HFFc6 (cell line): ENCODE measurements around the gene TSPAN33. TPM values are rescaled to one million over a fixed set of nuclear protein-coding genes. Genes with fewer than 3 reads are reported as not detected.
A peak's percentile ranks its signal among the peaks of the same experiment; 100 is the strongest.

Experiments used
- DNase-seq: peaks from one replicate; pipeline ENCODE4 v3.0.0-alpha.2; 2018
- H3K27ac Mint-ChIP-seq: 2 replicates; pipeline ENCODE4 v1.8.0; 2020; ENCODE audit warnings: mild to moderate bottlenecking, mixed read lengths
- H3K27me3 Mint-ChIP-seq: 2 replicates; pipeline ENCODE4 v1.8.0; 2021; ENCODE audit warnings: mild to moderate bottlenecking, moderate library complexity, mixed read lengths; ENCODE audit not compliant: insufficient read depth
- H3K36me3 Mint-ChIP-seq: 2 replicates; pipeline ENCODE4 v1.8.0; 2021; ENCODE audit warnings: low read depth, mixed read lengths
- H3K4me1 Mint-ChIP-seq: 2 replicates; pipeline ENCODE4 v1.8.0; 2020; ENCODE audit warnings: low read depth, mixed read lengths
- H3K4me3 Mint-ChIP-seq: 2 replicates; pipeline ENCODE4 v1.8.0; 2020; ENCODE audit warnings: mild to moderate bottlenecking, moderate library complexity, mixed read lengths
- H3K9me3 Mint-ChIP-seq: 2 replicates; pipeline ENCODE4 v1.8.0; 2020; ENCODE audit warnings: mild to moderate bottlenecking, mixed read lengths
- CTCF ChIP-seq: fragments of 200-600 bp; sonication (generic); IDR thresholded peaks from 2 replicates; pipeline ENCODE4 v1.5.0; 2021; ENCODE audit warnings: antibody characterized with exemption, mild to moderate bottlenecking
- total RNA-seq, 6 experiments: library from RNA; stranded (reverse); fragmentation: NEBNext Ultra II Directional; extraction: Animal tissue kit (Norgen Biotek cat#: 25700); gene quantifications; 2 replicates in 1 of 6; 3 replicates in 5 of 6; pipeline ENCODE4 v1.2.3, GENCODE V29; 2021

The TSPAN33 gene
- total RNA-seq, 6 experiments from 2014 or later: 0.12 to 0.30 (median 0.19) TPM; not detected in 1

GRCh38 chr7:129136887-129137642 lies 7.4 kb upstream of the TSPAN33 start:
- H3K4me1 Mint-ChIP-seq: no peaks in the 10 kb centered on the region
- H3K27me3 Mint-ChIP-seq: peaks cover 18% of the 10 kb centered on the region
- H3K27ac Mint-ChIP-seq: no peak overlapping the region
- H3K9me3 Mint-ChIP-seq: no peaks in the 10 kb centered on the region
- DNase-seq: no peak
- no peaks in the 10 kb centered on the region for H3K36me3 Mint-ChIP-seq
- no peak overlapping the region for H3K4me3 Mint-ChIP-seq
- TF ChIP-seq CTCF: no peak

DNA sequence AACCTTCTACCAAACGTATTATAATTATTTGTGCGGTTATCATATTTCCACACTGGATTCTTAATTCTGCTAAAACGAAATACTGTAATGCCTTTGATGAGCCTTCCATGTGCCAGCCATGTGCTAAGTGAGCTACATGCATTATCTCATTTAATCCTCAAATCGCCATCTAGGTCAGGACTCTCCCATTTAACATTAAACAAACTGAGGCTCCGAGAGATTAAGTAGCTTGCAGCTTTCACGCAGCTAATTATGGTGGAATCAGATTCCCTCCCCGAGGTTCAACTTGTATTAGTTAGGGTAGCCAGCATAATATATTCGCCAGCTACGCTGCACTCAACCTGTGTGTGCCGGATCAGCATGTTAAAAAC lies 798 bp upstream of the TSPAN33 start:
- DNase-seq: no peak
- Mint-ChIP-seq H3K36me3 (no peaks in the 10 kb centered on the region), H3K27me3 (peaks cover 50% of the 10 kb centered on the region), H3K9me3 (no peaks in the 10 kb centered on the region), H3K4me1 (peaks cover 10% of the 10 kb centered on the region; the same call in 1 of the 2 replicates), H3K27ac (no peak overlapping the region), H3K4me3 (no peak overlapping the region)
- no peak for TF ChIP-seq CTCF

- Mint-ChIP-seq H3K27ac (no peak overlapping the region), H3K9me3 (no peaks in the 10 kb centered on the region), H3K4me1 (peaks cover 10% of the 10 kb centered on the region; the same call in 1 of the 2 replicates), H3K4me3 (no peak overlapping the region), H3K36me3 (no peaks in the 10 kb centered on the region), H3K27me3 (peaks cover 64% of the 10 kb centered on the region)
- DNase-seq: no peak
- TF ChIP-seq CTCF: peak; percentile 32; the same call in 1 of the 2 replicates
These were observed 544 bp downstream of the TSPAN33 start for GRCh38 chr7:129144834-129145668.

DNA sequence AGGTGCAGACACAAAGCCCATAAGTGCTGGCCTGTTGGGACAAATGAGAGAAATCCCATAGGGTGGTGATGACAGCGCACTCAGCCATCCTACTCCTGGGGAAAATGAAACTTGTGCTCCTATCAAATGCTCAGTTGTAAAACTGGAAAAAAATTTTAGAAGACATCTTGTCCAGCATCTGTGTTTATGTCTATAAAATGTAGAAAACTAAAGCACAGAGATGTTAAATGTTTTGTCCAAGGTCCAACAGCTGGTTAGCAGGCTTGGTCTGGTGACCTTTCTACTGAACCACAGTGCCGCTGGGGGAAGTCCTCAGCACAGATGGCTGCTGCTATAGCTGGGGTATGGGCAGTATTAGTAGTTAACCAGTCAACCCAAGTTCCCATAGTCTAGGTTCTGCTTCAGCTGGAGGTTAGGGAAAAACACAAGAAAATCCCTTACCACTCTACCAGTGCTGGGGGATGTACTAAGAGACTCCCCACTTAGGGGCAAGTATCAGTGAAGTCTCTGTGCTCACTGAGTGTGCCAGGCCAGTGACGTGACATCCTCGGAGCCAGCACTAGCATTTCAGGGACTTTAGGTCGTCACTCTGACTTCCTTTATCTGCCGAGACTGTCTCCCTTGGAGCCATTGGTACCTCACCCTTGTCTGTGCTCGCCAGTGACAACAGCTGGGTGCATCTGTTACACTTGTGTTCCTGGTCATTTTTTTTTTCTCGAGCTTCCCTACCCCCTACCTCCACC lies 1.9 kb downstream of the TSPAN33 start:
- TF ChIP-seq CTCF: no peak
- H3K27ac Mint-ChIP-seq: no peak overlapping the region
- H3K27me3 Mint-ChIP-seq: peaks cover 70% of the 10 kb centered on the region
- H3K4me1 Mint-ChIP-seq: peaks cover 10% of the 10 kb centered on the region; the same call in 1 of the 2 replicates
- H3K4me3 Mint-ChIP-seq: no peak overlapping the region
- H3K36me3 Mint-ChIP-seq: no peaks in the 10 kb centered on the region
- DNase-seq: no peak
- no peaks in the 10 kb centered on the region for H3K9me3 Mint-ChIP-seq

GRCh38 chr7:129147731-129148130 lies 3.2 kb downstream of the TSPAN33 start:
- Mint-ChIP-seq H3K36me3 (no peaks in the 10 kb centered on the region), H3K27me3 (peaks cover 68% of the 10 kb centered on the region), H3K27ac (no peak overlapping the region), H3K4me1 (peaks cover 10% of the 10 kb centered on the region; the same call in 1 of the 2 replicates), H3K4me3 (no peak overlapping the region), H3K9me3 (no peaks in the 10 kb centered on the region)
- TF ChIP-seq CTCF: no peak
- DNase-seq: no peak
